ENCODE measurements around the gene ANKRD26.
"Not testable (repeated sequence)": the region's sequence is repeated elsewhere in the genome, so short reads cannot be mapped to it uniquely, and the experiment has no call there.

ANKRD26 gene

DNA sequence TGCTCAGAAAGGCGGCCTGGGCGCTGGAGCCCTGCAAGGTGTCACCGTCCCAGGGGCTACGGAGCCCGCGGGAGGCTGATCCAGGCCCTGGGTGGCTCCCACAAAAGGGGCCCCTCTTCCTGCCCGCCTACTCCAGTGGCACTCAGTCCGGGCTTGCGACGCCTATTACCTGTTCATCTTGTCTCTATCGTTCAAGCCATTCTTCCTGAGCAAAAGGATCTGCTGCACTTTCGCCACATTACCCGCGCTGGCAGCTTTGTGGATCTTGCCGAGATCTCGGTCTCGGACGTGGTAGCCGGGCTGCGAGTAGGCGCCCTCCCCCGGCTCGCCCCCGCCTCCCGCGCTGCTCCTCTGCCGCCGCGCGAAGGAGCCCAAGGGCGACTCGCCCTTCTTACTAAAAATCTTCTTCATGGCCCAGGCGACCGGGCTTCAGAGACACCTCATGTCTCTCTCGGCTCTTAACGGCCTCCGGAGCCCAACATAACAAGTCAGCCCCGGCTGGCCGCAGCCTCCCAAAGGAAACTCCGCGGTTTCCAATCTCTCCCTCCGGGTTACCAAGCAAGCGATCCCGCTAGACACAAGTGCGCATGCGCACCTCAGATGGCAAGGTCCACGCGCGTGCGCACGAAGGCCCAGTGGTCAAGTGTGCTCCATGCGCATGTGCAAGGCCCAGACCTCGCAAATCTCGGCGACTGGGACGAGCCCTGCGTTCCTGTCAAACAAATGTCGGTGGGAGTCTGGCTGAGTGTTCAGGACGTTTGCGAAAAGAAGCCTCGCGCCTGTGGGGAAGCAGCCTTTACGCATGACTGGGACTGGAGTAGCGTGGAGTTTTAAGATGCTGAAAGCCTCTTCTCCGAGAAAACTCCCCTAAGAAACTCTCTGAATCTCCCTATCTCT is at the start of gene ANKRD26:
Gene ANKRD26, minus strand, starts transcription at position 579 of the 897 bp plus-strand sequence. Its CDS starts 168 bp downstream, at position 411.
- FAIRE-seq = peak; percentile 47

DNA sequence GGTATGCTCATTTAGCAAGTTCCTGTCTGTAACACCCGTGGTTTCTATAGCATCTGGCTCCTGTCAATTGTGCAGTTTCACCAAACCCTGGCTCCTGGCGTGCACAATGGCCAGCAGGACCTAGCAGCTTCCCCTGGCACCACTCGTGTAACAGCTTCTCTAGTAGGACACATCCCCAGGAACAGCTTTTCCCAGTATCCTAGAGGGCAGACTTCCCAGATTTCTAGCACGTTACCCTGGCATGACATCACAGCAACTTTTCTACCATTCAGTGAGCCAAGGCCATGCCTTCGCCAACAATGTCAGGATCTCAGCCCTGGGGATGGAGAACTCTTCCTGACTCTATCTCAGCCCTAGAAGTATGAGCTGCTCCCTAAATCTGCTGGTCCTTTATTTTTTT is 47.4 kb upstream of the ANKRD26 start:
- FAIRE-seq = no peak

DNA sequence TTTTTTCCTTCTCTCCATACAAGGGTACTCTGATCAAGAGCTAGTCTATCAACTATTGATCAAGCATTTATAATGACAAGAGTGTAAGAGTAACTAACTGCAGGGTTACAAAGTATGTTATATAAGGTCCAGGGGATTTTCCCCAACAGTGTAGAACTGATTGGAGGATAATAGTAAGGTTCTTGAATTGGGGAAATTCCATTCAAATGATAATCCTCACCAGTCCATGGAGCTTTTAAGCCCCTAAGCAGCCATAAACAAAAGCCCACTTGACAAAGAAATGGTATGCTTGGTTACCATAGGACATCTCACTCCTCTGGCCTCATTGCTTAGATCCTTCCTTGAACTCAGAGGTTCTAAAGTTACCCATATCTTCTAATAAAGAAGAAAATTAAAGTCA is 45.6 kb upstream of the ANKRD26 start:
- no peak for FAIRE-seq

DNA sequence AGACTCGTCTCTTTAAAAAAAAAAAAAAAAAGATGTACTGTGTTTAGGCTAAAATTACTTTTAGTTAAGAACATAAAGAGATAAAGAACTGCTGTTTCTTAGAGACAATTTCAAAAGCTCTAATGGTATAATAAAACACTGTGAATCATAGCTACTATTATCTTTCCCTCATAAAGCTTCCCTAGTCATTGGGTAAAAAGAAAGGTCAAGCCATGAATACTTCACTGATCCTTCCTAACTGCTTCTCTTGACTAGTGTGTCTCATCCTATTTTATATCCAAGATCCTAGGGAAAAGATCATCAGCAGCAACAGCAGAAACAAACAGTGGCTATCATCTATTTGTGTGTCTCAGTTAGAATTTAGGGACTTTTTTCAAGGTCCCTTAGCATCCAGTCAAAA is 43.4 kb upstream of the ANKRD26 start:
- no peak for FAIRE-seq

DNA sequence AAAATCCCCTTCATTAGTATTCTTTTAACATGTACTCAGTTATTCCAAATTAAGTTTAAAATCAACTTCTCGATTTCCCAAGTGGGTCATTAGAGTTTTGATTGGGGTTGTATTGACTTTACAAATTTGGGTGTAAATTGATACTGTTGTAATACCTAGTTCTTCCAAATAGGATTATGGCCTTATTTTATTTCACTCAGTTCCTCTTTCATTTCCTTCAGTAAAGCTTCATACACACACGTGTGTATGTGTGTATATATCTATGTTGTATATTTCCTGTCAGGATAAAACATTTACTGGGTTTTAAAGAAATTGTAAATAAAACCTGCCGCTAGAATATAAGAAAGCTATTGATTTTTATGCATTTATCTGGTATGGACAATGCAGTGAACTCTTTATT is 38.0 kb upstream of the ANKRD26 start:
- FAIRE-seq = no peak

DNA sequence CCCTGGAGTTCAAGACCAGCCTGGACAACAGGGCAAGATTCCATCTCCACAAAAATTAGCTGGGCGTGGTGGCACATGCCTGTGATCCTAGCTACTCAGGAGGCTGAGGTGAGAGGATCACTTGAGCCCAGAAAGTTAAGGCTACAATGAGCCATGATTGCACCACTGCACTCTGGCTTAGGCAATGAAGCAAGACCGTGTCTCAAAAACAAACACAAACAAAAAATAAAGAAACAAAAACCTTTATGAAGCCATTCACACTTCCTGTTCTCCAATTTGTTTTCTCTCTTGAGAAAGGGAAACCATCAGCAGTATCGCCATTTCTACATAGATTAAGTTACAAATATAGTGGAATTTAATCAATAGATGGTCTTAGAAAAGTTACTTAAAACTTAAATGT is 34.1 kb upstream of the ANKRD26 start:
- FAIRE-seq = no peak

DNA sequence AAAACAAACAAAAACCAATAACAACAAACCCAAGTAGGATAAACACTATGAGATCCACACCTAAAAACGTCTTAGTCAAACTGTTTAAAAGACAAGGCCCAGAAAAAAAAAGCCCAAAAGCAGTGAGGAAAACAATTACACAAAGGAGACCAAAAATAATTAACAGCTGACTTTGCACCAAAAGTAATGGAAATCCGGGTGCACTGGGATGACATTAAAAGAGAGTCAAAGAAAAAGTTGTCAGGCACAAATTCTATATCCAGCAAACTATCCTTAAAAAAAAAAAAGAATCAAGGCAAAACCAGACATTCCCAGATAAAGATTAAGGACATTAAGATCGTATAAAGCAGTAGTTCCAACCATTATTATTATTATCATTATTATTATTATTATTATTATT is 7.9 kb upstream of the ANKRD26 start:
- FAIRE-seq = no peak

DNA sequence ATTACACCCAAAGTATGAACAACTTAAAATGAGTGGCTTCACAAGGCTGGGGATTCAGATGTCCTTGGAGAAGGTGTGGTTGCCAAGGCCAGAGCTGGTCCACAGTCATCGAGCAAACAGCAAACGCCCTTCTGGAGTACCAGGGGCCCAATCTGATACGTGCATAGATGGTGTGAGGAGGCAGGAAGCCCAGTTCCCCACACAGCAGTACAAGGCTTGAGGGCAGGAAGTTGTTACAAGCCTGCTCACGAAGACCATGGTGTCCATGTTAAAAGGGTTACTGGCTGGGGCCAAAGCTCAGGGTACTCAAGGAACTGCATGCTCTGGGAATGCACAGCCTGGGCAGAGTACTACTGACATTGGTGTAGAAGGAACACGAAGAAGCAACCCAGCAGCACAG is 4.6 kb upstream of the ANKRD26 start:
- no peak for FAIRE-seq

DNA sequence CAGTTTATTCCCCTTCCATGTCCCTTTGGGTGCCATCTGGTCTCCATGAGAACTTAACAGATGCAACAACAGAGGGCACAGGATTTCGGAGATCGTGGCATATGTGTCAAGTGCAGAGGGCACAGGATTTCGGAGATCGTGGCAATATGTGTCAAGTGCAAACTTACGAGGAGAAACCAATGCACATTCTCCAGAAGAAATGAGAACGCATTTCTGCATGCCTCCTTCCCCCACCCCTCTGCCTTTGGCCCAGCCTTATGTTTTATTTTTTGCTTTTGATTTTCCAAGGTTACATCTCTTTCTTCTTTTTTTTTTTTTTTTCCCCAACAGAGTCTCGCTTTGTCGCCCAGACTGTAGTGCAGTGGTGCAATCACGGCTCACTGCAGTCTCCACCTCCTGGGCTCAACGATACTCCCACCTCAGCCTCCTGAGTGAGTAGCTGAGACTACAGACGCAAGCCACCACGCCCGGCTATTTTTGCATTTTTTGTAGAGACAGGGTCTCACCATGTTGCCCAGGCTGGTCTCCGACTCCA is 586 bp upstream of the ANKRD26 start:
- FAIRE-seq = no peak

DNA sequence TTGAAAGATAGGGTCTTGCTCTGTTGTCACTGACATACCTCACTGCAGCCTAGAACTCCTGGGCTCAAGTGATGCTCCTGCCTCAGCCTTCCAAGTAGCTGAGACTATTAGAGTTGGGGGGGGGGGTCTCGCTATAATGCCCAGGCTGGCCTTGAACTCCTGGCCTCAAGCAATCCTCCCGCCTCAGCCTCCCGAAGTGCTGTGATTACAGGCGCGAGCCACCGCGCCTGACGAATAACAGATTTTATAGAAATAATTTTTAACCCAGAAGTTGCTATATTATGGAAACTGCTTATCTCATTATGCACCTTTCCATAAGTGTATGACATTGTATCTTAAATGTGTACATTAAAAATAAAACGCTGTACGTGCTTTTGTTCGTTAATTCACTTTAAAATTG is 846 bp downstream of the ANKRD26 start:
- no peak for FAIRE-seq

DNA sequence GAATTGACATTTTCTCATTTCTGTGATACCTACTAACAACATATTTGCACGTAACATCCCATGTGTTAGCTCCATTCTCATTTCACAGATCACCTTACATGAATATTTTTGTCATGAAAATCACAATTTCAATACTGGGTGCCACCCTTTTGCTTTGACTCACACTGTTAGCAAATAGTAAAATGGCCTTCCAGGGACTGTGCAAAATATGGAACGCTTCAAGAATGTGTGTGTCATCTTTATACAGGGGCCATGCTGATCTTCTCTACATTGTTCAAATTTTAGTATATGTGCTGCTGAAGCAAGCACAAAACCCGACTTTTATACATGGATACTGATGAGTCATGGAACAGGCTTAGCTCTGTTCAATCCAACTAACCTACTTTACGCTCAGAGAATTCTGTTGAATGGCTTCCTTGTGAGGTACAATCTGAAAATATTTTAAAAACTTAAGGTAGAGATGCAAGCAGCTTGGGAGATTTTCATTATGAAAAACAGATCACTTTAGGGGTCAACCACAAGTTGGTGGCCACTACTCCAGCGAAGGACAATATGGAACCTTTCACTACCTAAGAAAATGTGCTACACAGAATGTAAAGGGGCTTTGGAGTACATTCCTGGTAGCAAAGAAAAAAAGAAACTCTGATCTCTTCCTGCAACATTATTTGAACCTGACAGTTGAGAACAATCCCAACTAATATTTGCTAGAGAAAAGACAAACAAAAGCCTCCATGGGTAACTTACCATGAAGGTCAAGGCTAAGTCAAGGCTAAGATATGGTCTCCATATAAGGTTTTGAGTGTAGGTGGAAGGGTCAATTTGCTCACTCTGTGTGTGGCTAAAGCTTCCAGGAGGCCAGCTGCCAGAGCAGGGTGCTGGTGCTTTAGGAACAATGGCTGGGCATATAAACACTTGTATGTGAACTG is 11.9 kb downstream of the ANKRD26 start:
- FAIRE-seq = no peak

DNA sequence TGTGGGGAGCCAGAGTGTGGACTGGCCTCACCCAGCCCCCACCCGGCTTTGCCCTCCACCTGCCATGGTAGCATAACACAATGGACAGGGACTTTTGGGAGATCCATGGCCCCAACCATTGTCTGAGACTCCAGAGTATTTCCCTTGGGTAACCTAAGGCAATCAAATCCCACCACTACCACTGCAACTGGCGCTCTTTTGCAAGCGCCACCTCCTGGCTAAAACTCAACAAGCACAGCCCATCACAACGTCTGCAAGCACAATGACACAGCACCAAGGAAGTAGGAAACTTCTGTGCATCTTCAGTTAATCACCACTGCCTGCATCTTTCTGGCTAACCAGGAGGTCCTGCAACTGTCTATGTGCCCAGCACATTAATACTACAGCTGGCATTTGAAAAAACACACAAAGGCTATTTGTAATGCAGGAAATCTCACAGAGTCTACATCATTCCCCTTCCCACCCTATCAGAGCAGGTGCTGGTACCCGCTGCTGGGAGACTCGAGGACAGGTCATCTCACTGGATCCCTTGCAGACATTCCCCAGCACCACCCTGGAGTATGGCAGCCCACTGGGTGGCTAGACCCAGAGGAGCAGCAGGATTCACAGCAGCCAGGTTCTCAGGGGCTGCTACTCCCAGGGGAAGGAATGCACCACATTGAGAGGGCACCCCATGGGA is 27.7 kb downstream of the ANKRD26 start:
- FAIRE-seq = no peak

DNA sequence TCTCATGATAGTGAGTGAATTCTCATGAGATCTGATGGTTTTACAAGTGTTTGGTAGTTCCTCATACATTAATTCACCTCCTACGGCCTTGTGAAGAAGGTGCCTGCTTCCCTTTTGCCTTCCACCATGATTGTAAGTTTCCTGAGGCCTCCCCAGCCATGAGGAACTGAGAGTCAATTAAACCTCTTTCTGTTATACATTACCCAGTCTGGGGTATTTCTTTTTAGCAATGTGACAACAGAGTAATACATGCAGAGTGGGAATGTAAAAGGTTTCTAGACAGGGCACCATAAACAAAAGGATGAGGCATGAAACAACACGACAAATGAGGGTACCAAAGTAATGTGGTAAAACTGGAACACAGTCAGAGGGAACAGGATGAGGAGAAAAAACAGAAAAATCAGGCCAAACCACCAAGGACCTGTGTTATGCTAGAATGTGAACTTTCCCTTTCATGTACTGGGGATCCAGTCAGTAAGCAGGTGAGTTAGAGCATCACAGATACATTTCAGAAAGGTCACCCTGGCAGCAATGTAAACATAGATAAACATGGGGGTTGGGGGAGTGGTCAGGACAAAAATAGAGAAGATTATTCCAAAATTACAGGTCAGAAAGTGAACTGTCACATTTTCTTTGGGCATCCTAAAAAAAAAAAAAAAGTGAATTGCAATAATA is 31.9 kb downstream of the ANKRD26 start:
- no peak for FAIRE-seq

DNA sequence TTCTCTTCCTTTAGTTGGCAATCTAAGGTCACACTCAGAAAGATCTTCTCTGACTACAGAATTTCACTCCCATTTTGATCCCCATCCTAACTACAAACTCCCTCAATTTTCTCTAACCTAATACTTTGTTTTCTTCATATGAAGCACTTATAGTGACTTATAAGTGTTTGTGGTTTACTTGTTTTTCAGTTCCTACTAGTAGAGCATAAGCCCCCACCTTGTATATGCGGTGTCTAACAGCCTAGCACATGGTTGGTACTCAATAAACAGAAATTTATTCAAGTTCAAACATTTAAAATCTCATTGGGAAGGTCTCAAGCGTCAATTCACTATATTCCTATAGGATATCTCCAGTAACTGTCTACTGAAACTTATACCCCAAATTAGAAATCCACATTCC is 35.2 kb downstream of the ANKRD26 start:
- FAIRE-seq = no peak

DNA sequence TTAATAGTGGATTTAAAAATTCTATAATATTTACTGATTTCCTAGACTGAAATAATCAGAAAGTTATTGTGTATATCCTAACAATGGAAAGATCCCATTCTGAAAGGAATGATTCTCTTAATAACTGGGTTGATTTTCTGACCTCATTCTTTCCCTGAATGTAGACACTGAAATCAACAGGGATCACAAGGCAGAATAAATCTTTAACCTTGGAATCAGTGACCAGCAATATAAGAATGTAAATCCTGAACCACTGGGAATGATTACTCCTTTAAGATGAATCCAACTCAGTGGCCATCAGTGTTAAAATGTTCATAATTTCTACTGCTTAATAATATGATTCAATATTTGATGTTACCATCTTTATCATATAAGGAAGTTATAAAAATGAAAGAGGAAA is 47.6 kb downstream of the ANKRD26 start:
- FAIRE-seq = no peak

DNA sequence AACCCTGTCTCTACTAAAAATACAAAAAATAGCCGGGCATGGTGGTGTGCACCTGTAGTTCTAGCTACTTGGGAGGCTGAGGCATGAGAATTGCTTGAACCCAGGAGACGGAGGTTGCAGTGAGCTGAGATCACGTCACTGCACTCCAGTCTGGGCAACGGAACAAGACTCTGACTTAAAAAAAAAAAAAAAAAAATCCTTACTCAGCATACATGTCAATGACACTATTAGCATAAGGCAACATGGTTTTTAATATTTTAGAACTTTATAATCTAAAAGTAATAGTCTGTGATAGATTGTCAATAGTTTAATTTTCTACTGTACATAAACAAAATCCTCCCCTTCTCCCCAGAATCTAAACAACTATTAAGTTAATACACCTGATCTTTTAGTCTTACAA is 55.0 kb downstream of the ANKRD26 start:
- not testable (repeated sequence) for FAIRE-seq

DNA sequence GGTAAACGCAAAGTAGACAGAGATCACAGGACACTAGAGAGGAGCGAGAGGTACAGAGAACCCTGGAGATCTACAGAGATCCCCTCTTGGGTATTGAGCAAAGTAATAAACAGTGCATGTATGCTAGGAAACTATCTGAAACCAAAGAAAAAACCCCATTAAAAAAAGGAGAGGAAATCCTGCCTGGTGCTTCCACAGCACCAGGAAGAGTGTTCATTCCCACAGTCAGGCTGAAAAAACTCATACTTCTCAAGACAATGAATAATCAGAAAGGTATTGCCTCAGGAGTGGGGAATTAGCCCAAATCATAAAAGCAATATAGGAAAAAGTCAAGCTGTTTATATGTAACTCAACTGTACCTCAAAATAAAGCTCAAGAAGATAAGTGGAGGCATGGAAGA is 59.1 kb downstream of the ANKRD26 start:
- no peak for FAIRE-seq

DNA sequence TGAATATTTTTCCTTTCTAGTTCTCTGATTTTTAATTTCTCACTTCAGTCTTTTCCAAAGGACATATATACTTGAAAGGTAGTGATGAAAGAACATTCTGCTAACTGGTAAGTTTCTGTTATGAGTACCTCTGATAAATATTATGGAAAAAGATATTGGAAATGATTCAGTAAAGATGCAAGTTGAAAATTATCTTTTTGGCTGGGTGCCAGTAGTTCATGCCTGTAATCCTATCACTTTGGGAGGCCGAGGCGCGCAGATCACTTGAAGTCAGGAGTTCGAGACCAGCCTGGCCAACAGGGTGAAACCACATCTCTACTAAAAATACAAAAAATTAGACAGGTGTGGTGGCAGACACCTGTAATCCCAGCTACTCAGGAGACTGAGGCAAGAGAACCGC is 62.1 kb downstream of the ANKRD26 start:
- FAIRE-seq = no peak

DNA sequence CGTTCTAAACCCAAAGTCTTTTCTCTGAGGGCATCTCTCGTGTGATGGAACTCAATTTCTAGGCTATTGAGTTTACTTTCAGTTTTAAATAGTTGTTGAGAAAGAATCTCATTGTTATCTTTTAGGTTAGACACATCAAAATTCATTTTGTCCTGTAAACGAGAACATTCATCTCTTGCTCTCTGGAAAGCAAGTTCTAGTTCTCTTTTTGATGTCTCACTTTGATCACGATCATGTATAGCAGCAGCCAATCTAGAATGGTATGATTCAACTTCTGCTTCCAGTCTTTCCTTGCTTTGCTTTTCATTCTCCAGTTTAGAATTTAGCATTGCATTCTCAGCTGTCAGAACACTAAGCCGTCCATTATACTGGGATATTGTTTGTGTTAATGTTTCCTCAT is 65.1 kb downstream of the ANKRD26 start:
- no peak for FAIRE-seq

DNA sequence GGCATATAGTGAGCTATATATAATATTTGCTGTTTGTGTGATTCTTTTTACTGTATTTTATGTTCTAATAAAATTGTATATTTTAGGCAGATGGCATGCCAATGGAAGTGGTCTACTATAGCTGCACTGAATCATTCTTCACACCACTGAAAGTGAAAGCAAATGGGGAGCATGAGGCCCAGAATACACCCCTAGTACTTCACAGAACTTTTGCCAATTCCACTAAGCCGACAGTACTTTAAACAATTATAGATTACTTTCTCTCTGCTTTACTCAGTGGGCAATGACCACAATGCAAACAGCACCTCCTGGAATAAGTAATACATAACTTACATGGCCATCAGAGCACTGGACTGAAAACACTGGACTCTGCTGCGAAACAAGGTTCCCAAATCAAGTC is 70.2 kb downstream of the ANKRD26 start:
- FAIRE-seq = no peak

DNA sequence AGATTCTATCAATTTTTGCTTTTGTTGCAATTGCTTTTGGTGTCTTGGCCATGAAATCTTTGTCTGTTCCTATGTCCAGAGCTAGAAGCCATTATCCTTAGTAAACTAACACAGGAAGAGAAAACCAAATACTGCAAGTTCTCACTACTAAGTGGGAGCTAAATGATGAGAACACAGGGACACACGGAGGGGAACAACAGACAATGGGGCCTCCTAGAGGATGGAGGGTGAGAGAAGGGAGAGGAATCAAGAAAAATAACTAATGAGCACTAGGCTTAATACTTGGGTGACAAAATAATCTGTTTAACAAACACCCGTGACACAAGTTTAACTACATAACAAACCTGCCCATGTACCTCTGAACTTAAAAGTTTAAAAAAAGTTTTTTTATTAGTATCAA is 78.2 kb downstream of the ANKRD26 start:
- no peak for FAIRE-seq

DNA sequence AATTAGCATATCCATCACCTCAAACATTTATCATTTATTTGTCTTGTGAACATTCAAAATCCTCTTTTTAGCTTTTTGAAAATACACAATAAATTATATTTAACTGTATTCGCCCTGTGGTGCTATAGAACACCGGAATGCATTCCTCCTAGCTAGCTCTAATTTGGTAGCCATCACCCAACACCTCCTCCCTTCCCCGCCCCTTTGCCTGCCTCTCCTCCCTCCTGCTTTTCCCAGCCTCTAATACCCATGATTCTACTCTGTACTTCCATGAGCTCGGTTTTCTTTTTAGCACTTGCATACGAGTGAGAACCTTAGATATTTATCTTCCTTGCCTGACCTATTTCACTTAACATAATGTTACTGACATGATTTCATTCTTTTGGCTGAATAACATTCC is 80.1 kb downstream of the ANKRD26 start:
- FAIRE-seq = no peak

Measured in islet of Langerhans (tissue), 1 donor.